ENCODE measurements around the gene TLCD4.

- TF ChIP-seq CTCF (IDR thresholded peaks at IDR 0.05) (no peak), POLR2A (IDR thresholded peaks at IDR 0.05; ENCODE audit: low read depth) (no peak), EP300 (IDR thresholded peaks at IDR 0.05) (no peak), POLR2AphosphoS5 (IDR thresholded peaks at IDR 0.05) (no peak)
Observed at GRCh38 chr1:95108792-95109191, 8.4 kb upstream of the TLCD4 start.
